Neural crest cell (in vitro differentiated cells): ENCODE measurements around the gene C10orf95. TPM values are rescaled to one million over a fixed set of nuclear protein-coding genes. Genes with fewer than 3 reads are reported as not detected.

ENCODE experiments used
- DNase-seq: peaks from one replicate; pipeline ENCODE4 v3.0.0; 2021; ENCODE audit warnings: low read depth, mixed read lengths, low spot score
- H3K27ac Mint-ChIP-seq: one replicate; pipeline ENCODE4 v1.8.0; 2021; ENCODE audit warnings: mild to moderate bottlenecking, mixed read lengths; ENCODE audit not compliant: unreplicated experiment
- H3K27me3 Mint-ChIP-seq: 2 replicates; pipeline ENCODE4 v1.8.0; 2021; ENCODE audit warnings: low read depth, mild to moderate bottlenecking, mixed read lengths
- H3K36me3 Mint-ChIP-seq: 2 replicates; pipeline ENCODE4 v1.8.0; 2021; ENCODE audit warnings: low read depth, mild to moderate bottlenecking, mixed read lengths
- H3K4me1 Mint-ChIP-seq: 2 replicates; pipeline ENCODE4 v1.8.0; 2021; ENCODE audit warnings: mixed read lengths
- H3K4me3 Mint-ChIP-seq: one replicate; pipeline ENCODE4 v1.8.0; 2021; ENCODE audit warnings: mild to moderate bottlenecking, mixed read lengths
- H3K9me3 Mint-ChIP-seq: 2 replicates; pipeline ENCODE4 v1.8.0; 2021; ENCODE audit warnings: mixed read lengths
- CTCF ChIP-seq: fragments of 200-600 bp; sonication (generic); conservative IDR thresholded peaks from 2 replicates; pipeline ENCODE4 v1.5.0; 2021; ENCODE audit warnings: antibody characterized with exemption, mild to moderate bottlenecking
- total RNA-seq: library from RNA; stranded (reverse); gene quantifications from 2 replicates; pipeline ENCODE4 v1.2.1, GENCODE V29; 2021

The C10orf95 gene
- total RNA-seq, 1 donor from 2014 or later = 0.21 TPM

- no peaks in the 10 kb centered on the region for H3K9me3 Mint-ChIP-seq
- no peak for TF ChIP-seq CTCF
- H3K4me3 Mint-ChIP-seq = no peak overlapping the region
- no peak for DNase-seq
- H3K4me1 Mint-ChIP-seq = peaks cover 79% of the 10 kb centered on the region
- no peaks in the 10 kb centered on the region for H3K36me3 Mint-ChIP-seq
- H3K27ac Mint-ChIP-seq = no peak overlapping the region
- peaks cover 11% of the 10 kb centered on the region for H3K27me3 Mint-ChIP-seq
These were observed 34.6 kb downstream of the C10orf95 start for GRCh38 chr10:102416695-102417094.

- no peak for TF ChIP-seq CTCF
- no peaks in the 10 kb centered on the region for H3K9me3 Mint-ChIP-seq
- no peaks in the 10 kb centered on the region for H3K36me3 Mint-ChIP-seq
- H3K4me3 Mint-ChIP-seq = peak overlapping the region; percentile 71
- peaks cover 14% of the 10 kb centered on the region for H3K27me3 Mint-ChIP-seq
- H3K27ac Mint-ChIP-seq = no peak overlapping the region
- DNase-seq = no peak
- peaks cover 83% of the 10 kb centered on the region for H3K4me1 Mint-ChIP-seq
These were observed 35.1 kb downstream of the C10orf95 start for GRCh38 chr10:102416283-102416682.

- H3K4me3 Mint-ChIP-seq = peak overlapping the region; percentile 74
- no peak for DNase-seq
- TF ChIP-seq CTCF = no peak
- no peaks in the 10 kb centered on the region for H3K36me3 Mint-ChIP-seq
- H3K9me3 Mint-ChIP-seq = no peaks in the 10 kb centered on the region
- peaks cover 80% of the 10 kb centered on the region for H3K4me1 Mint-ChIP-seq
- peak overlapping the region; percentile 69 for H3K27ac Mint-ChIP-seq
- H3K27me3 Mint-ChIP-seq = peaks cover 13% of the 10 kb centered on the region
These were observed 36.6 kb downstream of the C10orf95 start for GRCh38 chr10:102414749-102415148.

- Mint-ChIP-seq H3K4me3 (peak overlapping the region; percentile 74), H3K27ac (peak overlapping the region; percentile 69), H3K9me3 (no peaks in the 10 kb centered on the region), H3K4me1 (peaks cover 79% of the 10 kb centered on the region), H3K36me3 (no peaks in the 10 kb centered on the region), H3K27me3 (peaks cover 13% of the 10 kb centered on the region)
- no peak for TF ChIP-seq CTCF
- no peak for DNase-seq
These were observed 37.4 kb downstream of the C10orf95 start for GRCh38 chr10:102413806-102414561.

- Mint-ChIP-seq H3K4me1 (peaks cover 77% of the 10 kb centered on the region), H3K27ac (peak overlapping the region; percentile 95), H3K4me3 (peak overlapping the region; percentile 73), H3K36me3 (no peaks in the 10 kb centered on the region), H3K27me3 (peaks cover 16% of the 10 kb centered on the region), H3K9me3 (no peaks in the 10 kb centered on the region)
- peak; percentile 67 for DNase-seq
- TF ChIP-seq CTCF = no peak
These were observed 38.2 kb downstream of the C10orf95 start for GRCh38 chr10:102413053-102413705.
